ENCODE measurements around the gene PPP1R13L.

PPP1R13L gene

DNA sequence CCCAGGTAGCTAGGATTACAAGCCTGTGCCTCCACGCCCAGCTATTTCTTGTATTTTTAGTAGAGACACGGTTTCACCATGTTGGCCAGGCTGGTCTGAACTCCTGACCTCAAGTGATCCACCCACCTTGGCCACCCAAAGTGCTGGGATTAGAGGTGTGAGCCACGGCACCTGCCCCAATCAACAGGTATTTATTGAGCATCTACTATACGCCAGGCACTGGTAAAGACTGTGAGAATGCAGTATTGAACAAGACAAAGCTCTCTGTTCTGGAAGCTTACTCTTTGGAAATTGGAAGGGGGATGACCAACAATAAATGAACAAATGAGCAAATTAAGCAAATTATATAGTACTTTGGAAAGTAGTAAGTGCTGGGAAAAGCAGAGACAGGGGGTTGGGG, 40.3 kb upstream of the PPP1R13L start:
- peaks cover 51% of the 10 kb centered on the region for H3K4me1 ChIP-seq (ENCODE audit: low read depth, poor library complexity, severe bottlenecking)
- H3K4me3 ChIP-seq (IDR thresholded peaks at IDR 0.05; ENCODE audit: insufficient read depth, low read depth, low read length) = no peak overlapping the region
- no peak overlapping the region for H2AFZ ChIP-seq (ENCODE audit: low read depth)
- H4K20me1 ChIP-seq (ENCODE audit: insufficient read depth) = no peaks in the 10 kb centered on the region
- H3K27me3 ChIP-seq (ENCODE audit: insufficient read depth, low read depth) = no peaks in the 10 kb centered on the region
- no peaks in the 10 kb centered on the region for H3K79me2 ChIP-seq (ENCODE audit: insufficient read depth, low read depth)
- no peak overlapping the region for H3K4me2 ChIP-seq
- TF ChIP-seq, protein P1, sequence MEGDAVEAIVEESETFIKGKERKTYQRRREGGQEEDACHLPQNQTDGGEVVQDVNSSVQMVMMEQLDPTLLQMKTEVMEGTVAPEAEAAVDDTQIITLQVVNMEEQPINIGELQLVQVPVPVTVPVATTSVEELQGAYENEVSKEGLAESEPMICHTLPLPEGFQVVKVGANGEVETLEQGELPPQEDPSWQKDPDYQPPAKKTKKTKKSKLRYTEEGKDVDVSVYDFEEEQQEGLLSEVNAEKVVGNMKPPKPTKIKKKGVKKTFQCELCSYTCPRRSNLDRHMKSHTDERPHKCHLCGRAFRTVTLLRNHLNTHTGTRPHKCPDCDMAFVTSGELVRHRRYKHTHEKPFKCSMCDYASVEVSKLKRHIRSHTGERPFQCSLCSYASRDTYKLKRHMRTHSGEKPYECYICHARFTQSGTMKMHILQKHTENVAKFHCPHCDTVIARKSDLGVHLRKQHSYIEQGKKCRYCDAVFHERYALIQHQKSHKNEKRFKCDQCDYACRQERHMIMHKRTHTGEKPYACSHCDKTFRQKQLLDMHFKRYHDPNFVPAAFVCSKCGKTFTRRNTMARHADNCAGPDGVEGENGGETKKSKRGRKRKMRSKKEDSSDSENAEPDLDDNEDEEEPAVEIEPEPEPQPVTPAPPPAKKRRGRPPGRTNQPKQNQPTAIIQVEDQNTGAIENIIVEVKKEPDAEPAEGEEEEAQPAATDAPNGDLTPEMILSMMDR (conservative IDR thresholded peaks at IDR 0.05; ENCODE audit: low read depth, low read length) = no peak
- no peak overlapping the region; the same call in 1 of the 2 replicates for H3K9ac ChIP-seq
- no peaks in the 10 kb centered on the region for H3K36me3 ChIP-seq (ENCODE audit: insufficient read depth)
- H3K27ac ChIP-seq = no peak overlapping the region; the same call in 1 of the 2 replicates

DNA sequence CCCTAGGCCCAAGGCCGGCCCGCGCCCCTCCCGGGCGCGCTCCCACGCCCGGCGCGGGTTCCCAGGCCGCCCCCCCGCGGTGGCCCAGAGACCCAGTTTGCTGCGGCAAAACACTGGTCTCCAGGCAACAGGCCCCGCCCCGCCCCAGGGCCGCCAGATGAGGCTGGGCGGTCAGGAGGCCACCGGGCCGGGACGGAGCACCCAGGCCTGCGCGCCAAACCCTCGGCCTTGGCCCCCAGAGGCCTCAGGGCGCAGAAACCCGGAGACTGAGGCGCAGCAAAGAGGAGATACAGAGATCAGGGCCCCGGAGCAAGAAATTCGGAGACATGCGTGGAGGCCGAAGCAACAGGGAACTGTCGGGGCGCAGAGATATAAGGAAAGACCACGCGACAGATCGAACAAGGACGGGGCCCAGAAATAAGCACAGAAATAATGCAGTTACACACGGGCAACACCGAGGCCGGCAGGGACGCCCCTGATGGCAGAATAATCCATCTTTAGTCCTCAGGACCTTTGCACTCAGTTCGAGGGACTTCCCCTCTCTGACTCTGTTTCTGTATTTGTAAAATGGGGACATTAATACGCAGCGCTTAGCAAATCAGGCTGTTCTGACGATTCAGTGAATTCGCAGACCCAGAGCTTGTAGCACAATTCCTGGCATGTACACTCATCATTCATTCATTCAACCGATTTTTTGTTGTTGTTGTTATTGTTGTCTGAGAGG, 39.6 kb upstream of the PPP1R13L start:
- Histone ChIP-seq H3K27ac (peak overlapping the region; percentile 69), H3K4me3 (IDR thresholded peaks at IDR 0.05; ENCODE audit: insufficient read depth, low read depth, low read length) (no peak overlapping the region)
- TF ChIP-seq, protein P1 (conservative IDR thresholded peaks at IDR 0.05; ENCODE audit: low read depth, low read length) = no peak

DNA sequence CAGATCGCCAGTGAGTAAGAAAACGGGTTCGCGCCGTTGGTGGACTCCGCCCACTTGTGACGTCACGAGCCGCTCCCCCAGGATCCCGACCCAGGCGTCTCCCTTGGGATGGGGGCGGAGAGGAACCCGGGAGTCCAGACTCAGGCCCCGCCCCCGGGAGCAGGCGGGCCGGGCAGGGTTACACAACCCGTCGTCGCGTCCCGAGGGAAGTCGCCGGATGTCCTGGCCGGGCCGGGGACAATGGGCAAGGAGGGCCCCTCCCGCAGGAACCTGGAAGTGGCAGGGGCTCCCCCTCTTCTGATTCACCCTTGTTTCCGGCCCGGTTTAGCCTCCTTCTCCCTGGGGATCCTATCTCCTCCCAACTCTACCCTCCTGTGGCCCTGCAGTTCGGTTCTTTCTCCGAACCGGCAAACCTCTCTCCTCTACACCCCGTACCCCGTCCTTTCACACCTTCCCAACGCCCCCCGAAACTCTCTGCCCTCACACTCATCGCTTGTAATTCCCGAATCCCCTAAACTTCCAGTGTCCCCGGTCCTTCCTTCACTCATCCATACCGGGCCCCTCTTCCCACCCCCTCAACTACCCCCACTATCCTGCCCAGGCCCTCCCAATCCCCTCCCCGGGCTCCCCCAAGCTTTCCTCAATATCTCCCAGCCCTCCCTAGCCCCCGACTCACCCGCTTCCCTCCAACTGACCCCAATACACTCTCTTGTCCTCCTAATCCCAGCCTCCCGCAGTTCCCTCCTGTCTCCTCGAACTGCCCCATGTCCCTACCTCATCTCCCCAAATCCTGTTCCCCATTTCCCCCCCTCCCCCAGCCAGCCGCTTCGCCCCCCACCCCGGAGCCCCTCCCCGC, 38.8 kb upstream of the PPP1R13L start:
- peak overlapping the region; percentile 74 for H3K9ac ChIP-seq
- TF ChIP-seq, protein P1 (conservative IDR thresholded peaks at IDR 0.05; ENCODE audit: low read depth, low read length) = no peak
- H3K36me3 ChIP-seq (ENCODE audit: insufficient read depth) = no peaks in the 10 kb centered on the region
- H3K4me2 ChIP-seq = peak overlapping the region; percentile 96
- H4K20me1 ChIP-seq (ENCODE audit: insufficient read depth) = no peaks in the 10 kb centered on the region
- peak overlapping the region; percentile 62 for H3K27ac ChIP-seq
- no peak overlapping the region for H3K4me3 ChIP-seq (IDR thresholded peaks at IDR 0.05; ENCODE audit: insufficient read depth, low read depth, low read length)
- H3K4me1 ChIP-seq (ENCODE audit: low read depth, poor library complexity, severe bottlenecking) = peaks cover 49% of the 10 kb centered on the region
- no peaks in the 10 kb centered on the region for H3K27me3 ChIP-seq (ENCODE audit: insufficient read depth, low read depth)
- peak overlapping the region; percentile 58 for H2AFZ ChIP-seq (ENCODE audit: low read depth)
- H3K79me2 ChIP-seq (ENCODE audit: insufficient read depth, low read depth) = no peaks in the 10 kb centered on the region

More for the DNA sequence above, 39.6 kb upstream of the PPP1R13L start:
- Histone ChIP-seq H3K9ac (peak overlapping the region; percentile 61; the same call in 1 of the 2 replicates), H3K4me1 (ENCODE audit: low read depth, poor library complexity, severe bottlenecking) (peaks cover 48% of the 10 kb centered on the region), H3K79me2 (ENCODE audit: insufficient read depth, low read depth) (no peaks in the 10 kb centered on the region), H3K4me2 (peak overlapping the region; percentile 99), H3K36me3 (ENCODE audit: insufficient read depth) (no peaks in the 10 kb centered on the region), H2AFZ (ENCODE audit: low read depth) (peak overlapping the region; percentile 74; the same call in 1 of the 2 replicates), H3K27me3 (ENCODE audit: insufficient read depth, low read depth) (no peaks in the 10 kb centered on the region), H4K20me1 (ENCODE audit: insufficient read depth) (no peaks in the 10 kb centered on the region)

DNA sequence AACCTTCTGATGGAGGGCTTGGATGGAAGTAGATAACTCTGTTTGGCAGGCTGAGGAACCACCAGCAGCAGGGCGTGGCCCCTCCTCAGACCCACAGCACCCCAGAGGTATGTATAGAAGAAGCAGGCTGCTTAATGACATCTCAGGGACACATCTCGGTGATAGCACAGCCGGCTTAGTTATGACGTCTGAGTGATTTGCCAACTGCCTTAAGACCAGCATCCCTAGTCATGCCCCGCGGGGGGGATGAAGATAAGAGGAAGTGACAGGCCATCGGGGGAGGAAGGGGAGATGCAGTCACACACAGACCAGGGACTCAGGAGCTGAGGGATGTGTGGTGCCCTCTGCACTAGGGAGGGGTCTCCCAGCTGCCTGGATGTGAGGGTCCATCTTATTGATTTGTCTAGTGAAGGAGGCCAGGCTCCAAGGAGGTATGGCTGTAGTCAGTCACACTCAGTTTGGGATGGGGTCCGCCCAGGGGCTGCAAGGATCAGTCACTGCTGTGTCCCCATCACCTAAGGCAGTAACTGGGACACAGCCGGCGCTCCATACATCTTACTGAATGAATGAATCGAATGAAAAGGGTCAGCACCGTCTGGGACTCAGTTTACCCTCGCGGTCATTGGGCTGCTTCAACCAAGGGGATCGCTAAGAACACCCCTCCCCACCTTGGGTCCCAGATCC, 38.1 kb upstream of the PPP1R13L start:
- H3K27ac ChIP-seq = peak overlapping the region; percentile 62
- peaks cover 49% of the 10 kb centered on the region for H3K4me1 ChIP-seq (ENCODE audit: low read depth, poor library complexity, severe bottlenecking)
- H3K79me2 ChIP-seq (ENCODE audit: insufficient read depth, low read depth) = no peaks in the 10 kb centered on the region
- H3K4me2 ChIP-seq = peak overlapping the region; percentile 96
- no peaks in the 10 kb centered on the region for H3K36me3 ChIP-seq (ENCODE audit: insufficient read depth)
- no peaks in the 10 kb centered on the region for H4K20me1 ChIP-seq (ENCODE audit: insufficient read depth)
- peak overlapping the region; percentile 74; the same call in 1 of the 2 replicates for H3K9ac ChIP-seq
- H3K27me3 ChIP-seq (ENCODE audit: insufficient read depth, low read depth) = no peaks in the 10 kb centered on the region
- no peak overlapping the region for H3K4me3 ChIP-seq (IDR thresholded peaks at IDR 0.05; ENCODE audit: insufficient read depth, low read depth, low read length)
- peak overlapping the region; percentile 58 for H2AFZ ChIP-seq (ENCODE audit: low read depth)
- TF ChIP-seq, protein P1 (conservative IDR thresholded peaks at IDR 0.05; ENCODE audit: low read depth, low read length) = no peak

Measured in KMS-11 (cell line).